Measurements from ENCODE around the gene UBXN10. TPM values are rescaled to one million over a fixed set of nuclear protein-coding genes. Genes with fewer than 3 reads are reported as not detected.

Gene UBXN10
- total RNA-seq, 1 experiment from 2014 or later, result 0.05 TPM

DNA sequence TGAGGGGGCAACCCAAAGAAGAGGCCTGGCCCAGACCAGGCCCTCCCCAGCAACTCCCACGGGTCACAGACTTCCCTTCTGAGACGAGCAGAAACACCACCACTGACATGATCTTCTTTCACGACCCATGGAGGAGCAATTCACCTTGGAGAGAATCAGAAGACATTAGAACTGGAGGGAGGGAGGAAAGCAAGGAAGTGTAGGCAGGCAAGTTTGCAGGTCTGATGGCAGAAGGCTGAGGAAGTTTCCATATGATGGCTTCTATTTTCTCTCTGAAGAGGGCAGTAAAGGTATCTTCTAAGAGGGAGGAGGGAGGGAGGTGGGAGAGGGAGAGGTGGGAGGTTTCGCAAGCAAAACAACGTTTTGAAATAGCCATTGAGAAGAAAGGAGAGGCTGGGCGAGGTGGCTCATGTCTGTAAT, 1.4 kb upstream of the UBXN10 start:
- H3K27ac ChIP-seq (ENCODE audit: low read length), result no peak overlapping the region
- POLR2A ChIA-PET, result no interaction called here
- no peak for TF ChIP-seq SIN3A (IDR thresholded peaks at IDR 0.05; ENCODE audit: borderline replicate concordance, insufficient read depth, low read depth, low read length)
- TF ChIP-seq TCF7L2 (IDR thresholded peaks at IDR 0.05; ENCODE audit: low read depth, low read length), result no peak
- TF ChIP-seq, protein P1, sequence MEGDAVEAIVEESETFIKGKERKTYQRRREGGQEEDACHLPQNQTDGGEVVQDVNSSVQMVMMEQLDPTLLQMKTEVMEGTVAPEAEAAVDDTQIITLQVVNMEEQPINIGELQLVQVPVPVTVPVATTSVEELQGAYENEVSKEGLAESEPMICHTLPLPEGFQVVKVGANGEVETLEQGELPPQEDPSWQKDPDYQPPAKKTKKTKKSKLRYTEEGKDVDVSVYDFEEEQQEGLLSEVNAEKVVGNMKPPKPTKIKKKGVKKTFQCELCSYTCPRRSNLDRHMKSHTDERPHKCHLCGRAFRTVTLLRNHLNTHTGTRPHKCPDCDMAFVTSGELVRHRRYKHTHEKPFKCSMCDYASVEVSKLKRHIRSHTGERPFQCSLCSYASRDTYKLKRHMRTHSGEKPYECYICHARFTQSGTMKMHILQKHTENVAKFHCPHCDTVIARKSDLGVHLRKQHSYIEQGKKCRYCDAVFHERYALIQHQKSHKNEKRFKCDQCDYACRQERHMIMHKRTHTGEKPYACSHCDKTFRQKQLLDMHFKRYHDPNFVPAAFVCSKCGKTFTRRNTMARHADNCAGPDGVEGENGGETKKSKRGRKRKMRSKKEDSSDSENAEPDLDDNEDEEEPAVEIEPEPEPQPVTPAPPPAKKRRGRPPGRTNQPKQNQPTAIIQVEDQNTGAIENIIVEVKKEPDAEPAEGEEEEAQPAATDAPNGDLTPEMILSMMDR (IDR thresholded peaks at IDR 0.05), result no peak
- TF ChIP-seq POLR2AphosphoS5 (IDR thresholded peaks at IDR 0.05; ENCODE audit: low read depth, low read length), result no peak
- TF ChIP-seq, protein P2, sequence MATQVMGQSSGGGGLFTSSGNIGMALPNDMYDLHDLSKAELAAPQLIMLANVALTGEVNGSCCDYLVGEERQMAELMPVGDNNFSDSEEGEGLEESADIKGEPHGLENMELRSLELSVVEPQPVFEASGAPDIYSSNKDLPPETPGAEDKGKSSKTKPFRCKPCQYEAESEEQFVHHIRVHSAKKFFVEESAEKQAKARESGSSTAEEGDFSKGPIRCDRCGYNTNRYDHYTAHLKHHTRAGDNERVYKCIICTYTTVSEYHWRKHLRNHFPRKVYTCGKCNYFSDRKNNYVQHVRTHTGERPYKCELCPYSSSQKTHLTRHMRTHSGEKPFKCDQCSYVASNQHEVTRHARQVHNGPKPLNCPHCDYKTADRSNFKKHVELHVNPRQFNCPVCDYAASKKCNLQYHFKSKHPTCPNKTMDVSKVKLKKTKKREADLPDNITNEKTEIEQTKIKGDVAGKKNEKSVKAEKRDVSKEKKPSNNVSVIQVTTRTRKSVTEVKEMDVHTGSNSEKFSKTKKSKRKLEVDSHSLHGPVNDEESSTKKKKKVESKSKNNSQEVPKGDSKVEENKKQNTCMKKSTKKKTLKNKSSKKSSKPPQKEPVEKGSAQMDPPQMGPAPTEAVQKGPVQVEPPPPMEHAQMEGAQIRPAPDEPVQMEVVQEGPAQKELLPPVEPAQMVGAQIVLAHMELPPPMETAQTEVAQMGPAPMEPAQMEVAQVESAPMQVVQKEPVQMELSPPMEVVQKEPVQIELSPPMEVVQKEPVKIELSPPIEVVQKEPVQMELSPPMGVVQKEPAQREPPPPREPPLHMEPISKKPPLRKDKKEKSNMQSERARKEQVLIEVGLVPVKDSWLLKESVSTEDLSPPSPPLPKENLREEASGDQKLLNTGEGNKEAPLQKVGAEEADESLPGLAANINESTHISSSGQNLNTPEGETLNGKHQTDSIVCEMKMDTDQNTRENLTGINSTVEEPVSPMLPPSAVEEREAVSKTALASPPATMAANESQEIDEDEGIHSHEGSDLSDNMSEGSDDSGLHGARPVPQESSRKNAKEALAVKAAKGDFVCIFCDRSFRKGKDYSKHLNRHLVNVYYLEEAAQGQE (IDR thresholded peaks at IDR 0.05; ENCODE audit: insufficient read depth in 1 of 2, low read depth in 2 of 2, low read length in 1 of 2), result no peak
- H3K9me3 ChIP-seq (ENCODE audit: control insufficient read depth, insufficient read depth, low read depth, low read length), result no peaks in the 10 kb centered on the region
- DNase-seq (ENCODE audit: low read depth, low spot score) (no peak), ATAC-seq (no peak)
- H3K36me3 ChIP-seq (ENCODE audit: control insufficient read depth, insufficient read depth, low read length), result no peaks in the 10 kb centered on the region
- intact Hi-C loops (cut with micrococcal nuclease; ENCODE audit: unreplicated experiment) (no loop called here), in situ Hi-C loops (cut with HindIII; ENCODE audit: low pct_unique_long_range_greater_than_20kb, low sequenced_read_pairs) (no loop called here)
- H3K4me1 ChIP-seq (ENCODE audit: control insufficient read depth, insufficient read depth, low read length), result no peaks in the 10 kb centered on the region; the same call in 1 of the 2 replicates
- CTCF ChIA-PET, result no interaction called here
- H3K4me3 ChIP-seq (ENCODE audit: low read depth in 2 of 2, low read length in 2 of 2), result no peak overlapping the region
- no TSS peak for BruUV-seq (replicated peaks)
- peaks cover 30% of the 10 kb centered on the region for H3K27me3 ChIP-seq (ENCODE audit: control insufficient read depth, insufficient read depth, low read length)

DNA sequence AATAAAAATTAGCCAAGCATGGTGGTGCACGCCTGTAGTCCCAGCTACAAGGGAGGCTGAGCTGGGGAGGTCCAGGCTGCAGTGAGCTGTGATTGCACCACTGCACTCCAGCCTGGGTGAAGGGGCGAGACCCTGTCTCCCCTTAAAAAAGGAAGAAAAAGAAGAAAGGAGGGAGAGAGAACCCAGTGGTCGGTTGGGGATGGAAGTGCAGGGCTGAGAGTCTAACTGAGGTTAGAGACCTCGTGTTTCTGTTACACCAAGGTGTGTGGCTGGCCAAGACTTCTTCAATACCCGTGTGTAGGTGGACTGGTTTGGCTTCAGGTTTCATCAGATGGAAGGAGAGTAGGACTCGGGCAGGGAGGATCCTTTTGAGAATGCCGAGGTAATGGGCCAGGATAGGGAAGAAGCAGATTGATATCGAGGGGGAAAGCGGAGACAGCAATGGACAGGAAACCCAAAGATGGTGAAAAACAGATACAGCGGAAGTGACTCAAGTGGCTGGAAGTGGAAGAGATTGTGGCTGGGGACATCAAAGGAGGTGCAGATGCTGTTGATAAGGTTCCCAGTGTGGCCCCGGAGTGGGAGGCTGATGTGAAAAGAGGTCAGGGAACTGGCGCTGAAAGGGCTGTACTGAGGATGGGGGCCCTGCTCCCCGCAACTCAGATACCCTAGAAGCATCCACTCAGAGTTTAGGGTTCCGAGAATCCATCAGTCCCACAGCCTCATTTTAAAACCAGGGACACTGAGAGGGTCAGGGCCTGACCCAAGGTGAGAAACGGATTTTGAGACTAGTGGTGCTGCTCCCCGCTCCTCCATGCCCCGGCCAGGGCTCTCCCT, 681 bp upstream of the UBXN10 start:
- in situ Hi-C loops (cut with HindIII; ENCODE audit: low pct_unique_long_range_greater_than_20kb, low sequenced_read_pairs) (no loop called here), intact Hi-C loops (cut with micrococcal nuclease; ENCODE audit: unreplicated experiment) (no loop called here)
- Histone ChIP-seq H3K4me3 (ENCODE audit: low read depth in 2 of 2, low read length in 2 of 2) (no peak overlapping the region), H3K27ac (ENCODE audit: low read length) (no peak overlapping the region), H3K36me3 (ENCODE audit: control insufficient read depth, insufficient read depth, low read length) (no peaks in the 10 kb centered on the region), H3K27me3 (ENCODE audit: control insufficient read depth, insufficient read depth, low read length) (peaks cover 34% of the 10 kb centered on the region), H3K4me1 (ENCODE audit: control insufficient read depth, insufficient read depth, low read length) (no peaks in the 10 kb centered on the region; the same call in 1 of the 2 replicates), H3K9me3 (ENCODE audit: control insufficient read depth, insufficient read depth, low read depth, low read length) (no peaks in the 10 kb centered on the region)
- BruUV-seq (replicated peaks), result no TSS peak
- POLR2A ChIA-PET, result no interaction called here
- TF ChIP-seq SIN3A (IDR thresholded peaks at IDR 0.05; ENCODE audit: borderline replicate concordance, insufficient read depth, low read depth, low read length) (no peak), POLR2AphosphoS5 (IDR thresholded peaks at IDR 0.05; ENCODE audit: low read depth, low read length) (no peak), TCF7L2 (IDR thresholded peaks at IDR 0.05; ENCODE audit: low read depth, low read length) (no peak)
- TF ChIP-seq, protein P1 (IDR thresholded peaks at IDR 0.05), result no peak
- TF ChIP-seq, protein P2 (IDR thresholded peaks at IDR 0.05; ENCODE audit: insufficient read depth in 1 of 2, low read depth in 2 of 2, low read length in 1 of 2), result no peak
- CTCF ChIA-PET, result no interaction called here
- ATAC-seq (no peak), DNase-seq (ENCODE audit: low read depth, low spot score) (no peak)
